ENCODE measurements around the gene TTC39A. TPM values are rescaled to one million over a fixed set of nuclear protein-coding genes. Genes with fewer than 3 reads are reported as not detected.
"Not testable (repeated sequence)": the region's sequence is repeated elsewhere in the genome, so short reads cannot be mapped to it uniquely, and the experiment has no call there.

Gene TTC39A
- total RNA-seq, 2 donors from 2014 or later = 0.81 to 1.6 TPM

- DNase-seq (ENCODE audit: low spot score) = no peak
- intact Hi-C loops (cut with DNase I) = no loop called here
These were observed 45.8 kb downstream of the TTC39A start for GRCh38 chr1:51284487-51284954.

DNA sequence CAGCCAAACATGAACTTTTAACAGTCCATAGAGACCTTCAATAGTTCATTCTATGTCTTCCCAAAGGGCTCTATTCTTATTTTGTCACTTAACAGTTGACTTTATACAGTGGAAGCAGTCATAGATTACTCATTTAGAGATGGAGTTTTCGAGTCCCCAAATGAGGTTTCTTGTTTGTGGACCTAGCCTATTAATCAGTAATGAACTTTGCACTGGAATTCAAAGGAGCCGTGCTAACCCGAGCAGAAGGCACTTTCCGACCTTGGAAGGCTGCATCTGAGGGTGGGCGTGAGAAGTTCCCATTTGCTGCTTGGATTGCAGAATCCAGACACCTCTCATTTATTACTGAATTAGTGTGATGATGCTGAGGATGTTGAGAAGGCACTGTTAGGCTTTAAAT is 46.4 kb downstream of the TTC39A start:
- intact Hi-C loops (cut with DNase I) = no loop called here
- no peak for DNase-seq (ENCODE audit: low spot score)

- intact Hi-C loops (cut with DNase I) = no loop called here
- no peak for DNase-seq (ENCODE audit: low spot score)
These were observed 47.8 kb downstream of the TTC39A start for GRCh38 chr1:51282605-51283004.

DNA sequence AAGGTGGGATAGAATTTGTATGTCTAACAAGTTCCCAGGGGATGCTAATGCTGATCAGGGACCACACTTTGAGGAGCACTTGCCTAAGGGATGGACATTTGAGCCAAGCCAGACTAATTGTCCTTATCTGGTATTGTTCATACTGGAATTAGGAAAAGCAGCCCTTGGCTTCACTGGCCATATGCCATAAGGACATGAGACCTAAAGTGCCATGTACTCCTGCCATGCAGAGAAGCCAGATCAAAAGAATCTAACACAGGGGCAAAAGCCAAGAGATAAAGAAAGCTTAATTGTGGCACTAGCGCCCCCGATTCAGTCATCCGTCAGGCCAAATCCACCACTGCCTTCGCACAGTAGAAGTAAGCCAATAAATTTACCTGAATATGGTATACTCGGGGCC is 48.6 kb downstream of the TTC39A start:
- intact Hi-C loops (cut with DNase I) = no loop called here

GRCh38 chr1:51280321-51280978 is 49.9 kb downstream of the TTC39A start:
- no peak for DNase-seq (ENCODE audit: low spot score)
- intact Hi-C loops (cut with DNase I) = no loop called here

More for the DNA sequence above, 48.6 kb downstream of the TTC39A start:
- DNase-seq (ENCODE audit: low spot score) = no peak

GRCh38 chr1:51276286-51276685 is 54.1 kb downstream of the TTC39A start:
- intact Hi-C loops (cut with DNase I) = no loop called here
- no peak for DNase-seq (ENCODE audit: low spot score)

DNA sequence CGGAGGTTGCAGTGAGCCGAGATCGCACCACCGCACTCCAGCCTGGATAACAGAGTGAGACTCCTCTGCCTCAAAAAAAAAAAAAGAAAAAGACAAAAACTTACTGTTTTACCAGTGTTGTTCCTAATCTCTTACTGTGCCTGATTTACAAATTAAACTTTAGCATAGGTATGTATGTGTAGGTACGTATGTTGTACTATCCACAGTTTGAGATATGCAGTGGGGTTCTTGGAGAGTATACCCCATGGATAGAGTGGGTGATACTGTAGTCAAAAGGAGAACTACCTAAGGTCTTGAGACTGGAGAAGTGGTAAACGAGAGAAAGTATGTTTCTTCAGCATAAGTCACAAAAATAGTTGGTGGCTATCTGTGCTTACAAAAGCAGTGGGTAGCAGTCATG is 55.7 kb downstream of the TTC39A start:
- no peak for DNase-seq (ENCODE audit: low spot score)
- intact Hi-C loops (cut with DNase I) = loop anchor here in 1 of 2 donors (5.0 kb wide), 1 partner anchor 598 kb away; no protein-coding TSS in a partner anchor

DNA sequence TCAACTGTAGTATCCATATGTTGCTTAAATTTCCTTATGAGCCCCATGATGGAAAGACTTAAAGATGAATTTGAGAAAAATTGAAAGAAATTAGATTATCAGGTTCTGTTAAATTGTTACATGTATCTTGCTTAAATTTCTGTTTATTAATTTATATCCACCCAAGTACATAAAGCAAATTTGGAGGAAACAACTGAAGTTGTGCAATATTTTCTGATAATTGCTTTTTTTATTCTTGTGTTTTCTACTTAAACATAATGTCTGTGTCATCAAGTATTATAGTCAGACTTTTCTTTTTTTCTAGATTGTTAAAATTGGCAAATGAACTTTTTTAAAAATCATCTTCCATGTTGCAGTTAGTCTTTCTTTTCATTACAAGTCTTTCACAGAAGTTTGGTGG is 57.4 kb downstream of the TTC39A start:
- DNase-seq (ENCODE audit: low spot score) = no peak
- intact Hi-C loops (cut with DNase I) = loop anchor here in 1 of 2 donors (5.0 kb wide), 1 partner anchor 599 kb away; no protein-coding TSS in a partner anchor

GRCh38 chr1:51270751-51271150 is 59.6 kb downstream of the TTC39A start:
- intact Hi-C loops (cut with DNase I) = loop anchor here in 1 of 2 donors (5.0 kb wide), 1 partner anchor 602 kb away; no protein-coding TSS in a partner anchor
- DNase-seq (ENCODE audit: low spot score) = no peak

- intact Hi-C loops (cut with DNase I) = no loop called here
- DNase-seq (ENCODE audit: low spot score) = no peak
These were observed 61.7 kb downstream of the TTC39A start for GRCh38 chr1:51268634-51269033.

- intact Hi-C loops (cut with DNase I) = no loop called here
- DNase-seq (ENCODE audit: low spot score) = no peak
These were observed 63.6 kb downstream of the TTC39A start for GRCh38 chr1:51266791-51267190.

DNA sequence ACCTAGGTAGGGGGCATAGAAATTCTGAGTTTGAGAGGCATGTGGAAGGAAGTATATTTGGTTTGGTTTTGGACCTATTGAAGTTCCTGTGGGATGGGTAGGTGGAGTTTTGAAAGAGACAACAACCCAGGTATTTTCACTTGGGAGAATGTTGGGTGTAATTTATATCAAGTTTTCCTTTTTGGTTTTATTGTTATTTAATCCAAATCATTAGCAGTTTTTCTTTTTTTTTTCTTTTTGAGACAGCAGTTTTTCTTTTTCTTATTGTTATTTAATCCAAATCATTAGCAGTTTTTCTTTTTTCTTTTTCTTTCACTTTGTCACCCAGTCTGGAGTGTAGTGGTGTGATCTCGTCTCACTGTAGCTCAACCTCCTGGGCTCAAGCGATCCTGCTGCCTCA is 64.2 kb downstream of the TTC39A start:
- intact Hi-C loops (cut with DNase I) = no loop called here
- no peak for DNase-seq (ENCODE audit: low spot score)

DNA sequence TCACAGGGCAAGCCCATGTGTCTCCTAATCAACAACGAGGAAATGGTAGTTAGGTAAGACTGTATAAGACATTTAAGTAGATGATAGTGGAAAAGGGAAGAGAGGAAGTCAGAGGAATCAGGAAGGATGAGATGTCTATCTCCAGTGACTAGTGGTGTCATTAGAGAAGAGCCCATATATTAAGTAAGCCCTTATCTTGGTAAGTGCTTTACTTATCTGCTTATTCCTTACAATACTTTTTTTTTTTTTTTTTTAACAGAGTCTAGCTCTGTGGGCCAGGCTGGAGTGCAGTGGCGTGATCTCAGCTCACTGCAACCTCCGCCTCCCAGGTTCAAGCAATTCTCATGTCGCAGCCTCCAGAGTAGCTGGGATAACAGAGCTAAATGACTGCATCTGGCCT is 64.7 kb downstream of the TTC39A start:
- intact Hi-C loops (cut with DNase I) = no loop called here
- DNase-seq (ENCODE audit: low spot score) = no peak

DNA sequence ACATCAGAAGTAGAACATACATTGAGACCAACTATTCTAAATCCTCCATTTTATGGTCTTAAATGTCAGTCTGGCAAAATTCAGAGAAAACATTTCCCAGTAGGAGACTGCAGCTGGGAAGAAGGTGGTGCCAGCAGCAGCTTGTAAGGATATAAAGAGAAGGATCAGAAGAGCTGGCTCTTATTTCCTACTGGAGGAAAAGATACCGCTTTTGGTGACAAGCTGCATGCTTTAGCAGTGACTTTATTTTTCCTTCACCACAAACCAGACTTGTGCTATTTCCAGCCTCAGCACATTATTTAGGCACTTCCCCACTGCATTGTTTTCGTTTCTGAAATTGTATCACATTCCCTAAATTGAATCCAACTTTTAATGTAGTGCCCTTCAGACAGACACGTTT is 65.9 kb downstream of the TTC39A start:
- intact Hi-C loops (cut with DNase I) = no loop called here
- no peak for DNase-seq (ENCODE audit: low spot score)

- no peak for DNase-seq (ENCODE audit: low spot score)
- intact Hi-C loops (cut with DNase I) = no loop called here
These were observed 67.0 kb downstream of the TTC39A start for GRCh38 chr1:51263147-51263877.

- intact Hi-C loops (cut with DNase I) = no loop called here
- no peak for DNase-seq (ENCODE audit: low spot score)
These were observed 75.0 kb downstream of the TTC39A start for GRCh38 chr1:51255331-51255730.

DNA sequence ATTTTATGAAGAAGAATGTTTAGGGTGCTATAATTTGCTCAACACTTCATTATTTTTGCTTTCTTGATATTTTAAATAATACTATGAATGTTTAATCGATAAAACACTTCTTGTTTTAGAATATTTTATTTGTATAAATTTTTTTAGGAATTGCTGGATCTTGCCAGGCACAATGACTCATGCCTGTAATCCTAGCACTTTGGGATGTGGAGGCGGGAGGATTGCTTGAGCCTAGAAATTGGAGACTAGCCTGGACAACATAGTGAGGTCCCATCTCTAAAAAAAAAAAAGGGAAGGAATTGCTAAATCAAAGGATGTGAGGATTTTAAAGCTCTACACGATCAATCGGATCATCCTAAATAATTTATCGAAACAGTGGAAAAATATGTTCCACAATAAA is 76.7 kb downstream of the TTC39A start:
- intact Hi-C loops (cut with DNase I) = no loop called here
- no peak for DNase-seq (ENCODE audit: low spot score)

DNA sequence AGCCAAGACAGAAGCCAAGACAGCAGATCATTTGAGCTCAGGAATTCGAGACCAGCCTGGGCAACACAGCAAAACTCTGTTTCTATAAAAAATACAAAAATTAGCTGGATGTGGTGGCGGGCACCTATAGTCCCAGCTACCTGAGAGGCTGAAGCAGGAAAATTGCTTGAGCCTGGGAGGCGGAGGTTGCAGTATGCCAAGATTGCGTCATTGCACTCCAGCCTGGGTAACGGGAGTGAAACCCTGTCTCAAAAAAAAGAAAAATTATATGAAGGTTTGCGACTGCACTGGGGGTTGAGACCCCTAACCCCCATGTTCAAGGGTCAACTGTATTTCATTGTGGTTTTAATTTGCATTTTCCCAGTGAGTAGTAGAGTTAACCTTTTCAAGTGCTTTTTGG is 78.0 kb downstream of the TTC39A start:
- intact Hi-C loops (cut with DNase I) = no loop called here
- DNase-seq (ENCODE audit: low spot score) = no peak

DNA sequence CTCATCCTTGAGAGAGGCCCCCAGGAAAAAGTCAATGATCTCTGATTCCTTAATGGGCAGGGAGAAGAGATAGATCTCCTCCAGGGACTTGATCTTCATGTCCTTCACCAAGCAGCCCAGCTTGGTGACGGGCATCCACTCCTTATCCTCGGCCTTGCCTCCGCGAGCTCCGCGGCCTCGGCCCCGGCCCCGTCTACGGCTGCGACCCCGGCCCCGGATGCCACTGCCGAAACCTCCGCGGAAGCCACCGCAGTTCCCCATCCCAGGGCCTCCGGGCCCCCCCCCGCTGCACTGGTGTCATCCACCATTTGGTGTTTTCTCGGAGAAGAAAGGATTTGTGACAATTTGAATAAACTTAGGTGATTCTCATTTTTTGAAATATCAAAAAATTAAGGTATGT is 79.2 kb downstream of the TTC39A start:
- intact Hi-C loops (cut with DNase I); DNase-seq (ENCODE audit: low spot score): not testable (repeated sequence)

GRCh38 chr1:51250729-51251128 is 79.6 kb downstream of the TTC39A start:
- intact Hi-C loops (cut with DNase I); DNase-seq (ENCODE audit: low spot score): not testable (repeated sequence)

GRCh38 chr1:51249445-51249844 is 80.9 kb downstream of the TTC39A start:
- intact Hi-C loops (cut with DNase I) = no loop called here
- no peak for DNase-seq (ENCODE audit: low spot score)

Measured in posterior vena cava (tissue), 2 donors.